GM18519 (cell line): ENCODE measurements around the gene TRIM8.
"Not testable (repeated sequence)": the region's sequence is repeated elsewhere in the genome, so short reads cannot be mapped to it uniquely, and the experiment has no call there.

Experiments used
- ATAC-seq: cut with Tn5 transposase; IDR thresholded peaks from one replicate; pipeline ENCODE4 v1.9.1; 2021; ENCODE audit warnings: mild to moderate bottlenecking, moderate library complexity; ENCODE audit not compliant: unreplicated experiment, low FRiP score

The TRIM8 gene

GRCh38 chr10:102682981-102683380, 38.7 kb downstream of the TRIM8 start:
- no peak for ATAC-seq

GRCh38 chr10:102683736-102684135, 39.5 kb downstream of the TRIM8 start:
- no peak for ATAC-seq

DNA sequence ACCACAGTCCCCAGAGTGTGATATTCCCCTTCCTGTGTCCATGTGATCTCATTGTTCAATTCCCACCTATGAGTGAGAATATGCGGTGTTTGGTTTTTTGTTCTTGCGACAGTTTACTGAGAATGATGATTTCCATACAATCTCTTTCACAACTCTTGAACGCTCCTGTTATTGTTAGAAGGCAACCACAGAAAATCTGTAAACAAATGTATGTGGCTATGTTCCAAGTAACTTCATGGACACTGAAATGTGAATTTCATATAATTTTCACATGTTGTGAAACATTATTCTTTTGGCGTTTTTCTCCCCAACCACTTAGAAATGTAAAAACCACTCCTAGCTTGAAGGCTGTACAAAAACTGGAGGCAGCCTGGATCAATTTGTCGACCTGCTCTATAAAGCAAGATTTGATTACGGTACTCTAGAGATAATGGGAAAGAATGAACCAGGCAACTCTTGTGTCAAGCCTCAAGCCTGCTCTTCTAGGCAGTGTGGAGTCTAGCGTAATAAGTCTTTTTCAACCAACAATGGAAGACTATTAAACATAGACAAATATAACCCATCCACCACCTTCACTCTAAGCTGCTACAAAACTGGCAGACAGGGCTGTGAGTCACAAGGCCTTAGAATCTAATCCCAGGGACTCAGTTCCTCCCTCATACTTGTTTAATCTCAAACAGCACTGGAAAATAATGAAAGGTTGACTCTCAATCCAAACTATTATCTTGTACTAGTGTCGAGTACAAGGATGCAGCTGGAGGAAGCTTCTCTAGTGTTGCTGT, 47.2 kb downstream of the TRIM8 start:
- no peak for ATAC-seq

GRCh38 chr10:102695401-102695800, 51.1 kb downstream of the TRIM8 start:
- not testable (repeated sequence) for ATAC-seq

- no peak for ATAC-seq
Observed at GRCh38 chr10:102696736-102697135, 52.5 kb downstream of the TRIM8 start.

- ATAC-seq: no peak
Observed at GRCh38 chr10:102698894-102699293, 54.6 kb downstream of the TRIM8 start.

- no peak for ATAC-seq
Observed at GRCh38 chr10:102701272-102701671, 57.0 kb downstream of the TRIM8 start.

GRCh38 chr10:102701796-102702195, 57.5 kb downstream of the TRIM8 start:
- ATAC-seq: no peak

DNA sequence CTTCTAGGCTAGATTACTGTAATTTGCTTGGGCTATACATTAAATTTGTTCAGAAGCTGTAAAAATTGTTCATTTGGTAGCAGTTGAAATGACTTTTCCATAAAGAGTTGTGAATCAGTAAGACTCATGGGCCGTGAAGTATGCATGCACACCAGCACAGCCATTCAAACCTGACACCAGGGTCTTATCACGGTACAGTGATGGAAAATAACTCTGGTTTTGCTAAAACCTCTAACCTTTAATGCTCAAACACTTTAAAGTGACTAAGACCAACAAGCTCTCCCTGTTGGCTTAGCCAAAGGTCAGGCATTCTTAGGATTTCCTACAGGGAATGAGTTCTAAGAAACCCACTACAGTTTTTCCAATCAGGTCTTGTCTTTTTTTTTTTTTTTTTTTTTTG, 58.5 kb downstream of the TRIM8 start:
- no peak for ATAC-seq

DNA sequence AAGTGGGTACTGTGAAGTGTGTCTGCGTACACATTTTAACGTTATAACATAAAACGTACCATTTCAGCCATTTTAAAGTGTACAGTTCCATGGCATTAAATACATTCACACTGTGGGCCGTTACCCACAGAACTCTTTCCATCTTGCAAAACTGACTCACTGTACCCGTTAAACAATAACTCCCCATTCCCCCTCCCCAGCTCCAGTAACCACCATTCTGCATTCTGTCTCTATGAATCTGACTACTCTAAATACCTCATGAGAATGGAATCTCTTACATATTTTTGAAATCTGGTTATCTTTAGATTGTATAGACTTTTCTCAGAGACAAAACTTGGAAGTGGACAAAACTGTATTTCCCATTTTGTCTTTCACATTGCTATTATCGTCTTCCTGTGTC, 60.6 kb downstream of the TRIM8 start:
- ATAC-seq: no peak

GRCh38 chr10:102705531-102705930, 61.3 kb downstream of the TRIM8 start:
- no peak for ATAC-seq
